DMS53 (cell line): Measurements from ENCODE around the gene CRIP1.

Experiments
- DNase-seq: peaks from one replicate; lab custom pipeline; 2025; lab: John Stamatoyannopoulos, UW

Gene CRIP1

DNA sequence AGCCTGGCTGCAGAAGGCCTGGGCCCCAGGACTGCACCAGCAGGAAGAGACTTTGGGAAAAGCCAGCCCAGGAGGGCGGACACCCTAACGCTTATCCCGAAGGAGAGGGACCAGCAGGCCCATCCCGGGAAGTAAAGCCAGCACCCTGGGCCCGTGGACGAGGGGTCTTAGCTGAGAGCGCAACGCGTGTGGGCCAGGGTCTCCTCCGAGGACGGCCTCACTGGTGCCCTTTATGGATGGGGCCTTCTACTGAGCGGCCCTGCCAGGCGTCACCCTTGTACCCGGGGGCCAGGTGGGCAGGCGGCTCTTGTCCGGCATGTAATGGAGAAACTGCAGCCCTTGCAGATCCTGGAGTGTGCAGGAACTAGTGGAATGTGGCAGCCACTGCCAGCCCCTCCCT, 18.4 kb downstream of the CRIP1 start:
- no peak for DNase-seq

GRCh38 chr14:105507247-105507646, 20.6 kb downstream of the CRIP1 start:
- DNase-seq = no peak

GRCh38 chr14:105508069-105508468, 21.4 kb downstream of the CRIP1 start:
- no peak for DNase-seq

DNA sequence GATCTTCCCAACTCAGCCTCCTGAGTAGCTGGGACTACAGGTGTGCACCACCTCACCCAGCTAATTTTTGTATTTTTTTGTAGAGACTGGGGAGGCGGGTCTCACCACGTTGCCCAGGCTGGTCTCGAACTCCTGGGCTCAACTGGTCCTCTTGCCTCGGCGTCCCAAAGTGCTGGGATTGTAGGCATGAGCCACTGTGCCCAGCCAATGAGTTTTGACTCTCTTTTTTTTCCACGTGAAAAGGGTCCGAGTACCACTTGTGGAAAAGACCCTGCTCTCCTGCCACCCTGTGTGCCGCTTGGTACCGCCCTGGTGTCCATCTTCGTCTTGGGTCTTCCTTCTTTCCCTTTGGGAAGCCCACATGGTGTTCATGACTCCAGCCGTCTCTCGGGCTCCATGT, 21.9 kb downstream of the CRIP1 start:
- no peak for DNase-seq

GRCh38 chr14:105517096-105517495, 30.4 kb downstream of the CRIP1 start:
- DNase-seq = no peak

DNA sequence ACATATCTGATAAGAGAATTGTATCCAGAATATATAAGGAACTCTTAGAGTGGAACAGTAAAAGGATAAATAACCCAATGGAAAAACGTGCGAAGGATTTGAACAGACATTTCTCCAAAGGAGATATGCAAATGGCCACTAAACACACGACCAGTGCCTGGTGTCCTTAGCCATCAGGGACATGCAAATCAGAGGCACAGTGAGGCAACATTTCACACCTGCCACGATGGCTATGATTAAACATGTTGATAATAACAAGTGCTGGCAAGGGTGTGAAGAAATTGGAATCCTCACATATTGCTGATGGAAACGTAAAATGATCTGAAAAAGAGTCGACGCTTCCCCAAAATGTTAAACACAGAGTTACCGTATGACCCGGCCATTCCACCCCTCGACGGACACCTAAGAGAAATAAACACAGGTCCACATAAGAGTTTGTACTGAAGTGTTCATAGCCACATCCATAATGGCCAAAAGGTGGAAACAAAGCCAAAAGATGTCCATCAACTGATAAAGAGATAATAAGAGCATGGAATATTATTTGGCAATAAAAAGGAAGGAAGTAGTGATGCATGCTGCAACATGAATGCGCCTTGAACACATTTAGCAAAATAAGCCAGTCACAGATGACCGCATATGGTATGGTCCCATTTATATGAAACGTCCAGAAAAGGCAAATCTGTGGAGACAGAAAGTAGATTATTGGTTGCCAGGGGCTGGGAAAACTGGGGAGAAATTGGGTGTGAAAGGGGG, 33.4 kb downstream of the CRIP1 start:
- DNase-seq = no peak

- DNase-seq = no peak
Measured at GRCh38 chr14:105525326-105525725, 38.6 kb downstream of the CRIP1 start.

DNA sequence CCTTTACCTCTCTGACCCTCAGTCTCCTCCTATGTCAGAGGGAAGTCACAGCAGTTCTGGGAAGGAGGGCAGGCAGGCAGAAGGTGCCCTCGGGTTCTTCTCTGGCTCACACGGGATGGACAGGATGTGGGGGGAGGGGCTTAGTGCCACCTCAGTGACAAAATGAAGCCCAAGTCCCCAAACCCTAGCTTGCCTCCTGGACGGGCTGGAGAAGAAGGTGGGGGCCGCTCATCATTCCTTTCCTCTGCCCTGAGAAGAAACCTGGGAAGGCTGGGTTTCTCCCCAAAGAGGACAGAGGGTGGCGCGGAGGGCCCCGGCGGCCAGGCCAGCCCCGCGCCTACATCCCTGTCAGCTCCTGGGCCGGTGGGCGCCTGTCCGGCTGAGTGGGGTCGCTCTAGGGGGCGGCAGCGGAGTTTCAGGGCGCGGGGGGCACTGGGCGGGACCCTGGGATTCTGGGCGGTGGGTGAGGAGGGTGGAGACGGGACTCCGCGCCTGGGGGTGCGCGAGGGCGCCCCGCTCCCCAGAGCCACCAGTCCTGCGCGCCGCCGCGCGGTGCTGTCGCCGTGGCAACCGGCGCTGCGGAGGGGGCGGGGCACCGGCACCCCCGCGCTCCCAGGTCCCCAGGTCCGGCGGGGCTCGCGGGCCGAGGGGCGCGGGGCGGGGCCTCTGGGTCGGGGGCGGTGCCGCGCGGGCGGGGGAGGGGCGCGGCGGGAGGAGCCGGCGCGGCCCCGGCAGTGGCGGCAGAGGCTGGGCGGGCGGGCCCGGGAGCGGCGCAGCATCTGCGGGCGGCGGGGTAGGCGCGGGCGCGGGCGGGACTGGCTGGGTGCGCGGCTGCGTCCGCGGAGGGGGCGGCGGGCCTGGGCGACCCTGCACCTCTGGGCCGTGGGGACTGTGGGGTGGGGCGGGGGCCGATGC, 39.4 kb downstream of the CRIP1 start, which contains the start of gene TMEM121:
TMEM121 (plus strand) TSS at position 723 of the 915 bp plus-strand sequence. CDS start 2,252 bp downstream, outside the sequence.
- DNase-seq = peak; percentile 47

- no peak for DNase-seq
Measured at GRCh38 chr14:105526776-105527380, 40.2 kb downstream of the CRIP1 start.

DNA sequence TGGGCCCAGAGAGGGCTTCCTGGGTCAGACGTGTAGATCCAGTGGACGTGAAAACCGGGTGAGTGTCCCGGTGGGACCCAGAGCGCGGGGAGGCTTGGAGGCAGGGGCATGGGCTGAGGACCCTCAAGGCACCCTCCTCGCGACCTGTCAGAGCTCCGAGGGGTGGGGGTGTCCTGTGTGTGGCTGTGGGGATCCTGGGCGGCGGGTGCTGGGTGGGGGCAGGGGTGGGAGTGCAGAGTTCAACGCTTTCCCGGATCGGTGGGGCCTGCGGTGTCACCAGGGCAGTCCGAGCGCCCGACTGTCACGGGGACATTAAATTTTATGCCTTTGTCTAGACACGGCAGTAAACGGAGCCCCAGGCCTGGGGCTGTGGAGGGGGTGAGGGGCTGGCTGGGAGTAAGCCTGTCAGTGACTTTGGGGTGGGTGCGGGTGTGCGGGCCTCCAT, 40.7 kb downstream of the CRIP1 start:
- no peak for DNase-seq

DNA sequence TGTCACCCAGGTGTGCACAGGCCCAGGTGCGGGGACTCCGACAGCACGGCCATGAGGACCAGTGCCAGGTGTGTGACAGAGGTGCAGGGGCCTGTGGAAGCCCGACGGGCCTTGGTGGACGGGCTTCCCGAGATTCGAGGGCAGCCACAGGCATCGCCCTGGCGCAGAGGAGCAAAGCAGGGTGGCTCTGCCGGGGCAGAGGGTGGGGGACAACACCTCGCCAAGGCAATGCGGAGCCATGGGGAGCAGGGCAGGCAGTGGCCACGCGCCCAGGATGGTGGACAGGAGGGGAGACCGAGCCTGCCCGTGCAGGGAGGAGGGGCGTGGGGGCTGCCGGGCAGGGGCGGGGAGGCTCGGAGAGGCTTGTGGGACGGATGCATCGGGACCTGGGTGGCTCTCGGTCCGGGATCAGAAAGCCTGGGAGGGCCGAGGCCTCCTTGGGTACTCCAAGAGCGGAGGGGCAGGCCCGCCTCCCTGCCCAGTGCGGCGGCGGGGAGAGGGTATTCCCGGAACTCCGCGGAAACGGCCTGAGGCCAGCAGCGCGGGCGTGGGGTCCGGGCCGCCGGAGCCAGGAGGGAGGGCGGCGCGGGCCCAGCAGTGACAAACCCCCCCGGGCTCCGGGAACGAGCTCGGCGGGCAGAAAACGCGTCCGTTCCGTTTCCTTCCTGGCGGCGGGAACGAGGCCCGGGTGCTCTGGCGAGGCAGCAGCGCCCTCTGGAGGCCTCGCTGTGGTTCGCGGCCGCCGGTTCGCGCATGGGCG, 41.3 kb downstream of the CRIP1 start:
- peak; percentile 71 for DNase-seq

- no peak for DNase-seq
Measured at GRCh38 chr14:105528586-105529318, 42.1 kb downstream of the CRIP1 start.

DNA sequence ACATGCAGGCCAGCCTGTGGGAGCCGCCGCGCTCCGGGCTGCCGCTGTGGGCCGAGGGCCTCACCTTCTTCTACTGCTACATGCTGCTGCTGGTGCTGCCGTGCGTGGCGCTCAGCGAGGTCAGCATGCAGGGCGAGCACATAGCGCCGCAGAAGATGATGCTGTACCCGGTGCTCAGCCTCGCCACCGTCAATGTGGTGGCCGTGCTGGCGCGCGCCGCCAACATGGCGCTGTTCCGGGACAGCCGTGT, 42.6 kb downstream of the CRIP1 start:
- DNase-seq = no peak

DNA sequence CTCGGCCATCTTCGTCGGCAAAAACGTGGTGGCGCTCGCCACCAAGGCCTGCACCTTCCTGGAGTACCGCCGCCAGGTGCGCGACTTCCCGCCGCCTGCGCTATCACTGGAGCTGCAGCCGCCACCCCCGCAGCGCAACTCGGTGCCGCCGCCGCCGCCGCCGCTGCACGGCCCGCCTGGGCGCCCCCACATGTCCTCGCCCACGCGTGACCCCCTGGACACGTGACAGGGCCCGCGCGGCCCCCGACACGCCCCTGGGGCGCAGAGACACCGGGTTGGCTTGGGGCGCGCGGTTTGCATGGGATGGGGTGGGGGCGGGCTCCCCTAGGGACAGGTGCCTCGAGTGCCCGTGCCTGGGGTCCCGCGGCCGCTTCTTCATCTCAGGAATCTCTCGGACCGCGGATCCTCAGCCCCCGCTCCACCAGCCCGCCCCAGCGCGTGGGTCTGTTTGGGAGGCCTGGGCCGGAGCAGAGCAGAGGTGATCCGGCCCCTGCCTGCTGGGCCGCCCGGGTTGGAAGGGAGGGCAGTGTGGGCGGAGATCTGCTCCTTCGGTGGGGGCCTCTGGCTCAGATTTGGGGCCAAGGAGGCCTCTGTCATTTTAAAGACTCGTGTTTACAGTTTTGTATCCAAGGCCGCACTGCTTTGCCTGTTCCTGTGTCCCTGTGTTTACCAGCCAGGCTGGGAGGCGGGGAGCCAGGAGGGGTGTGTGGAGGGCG, 43.0 kb downstream of the CRIP1 start:
- DNase-seq = no peak

DNA sequence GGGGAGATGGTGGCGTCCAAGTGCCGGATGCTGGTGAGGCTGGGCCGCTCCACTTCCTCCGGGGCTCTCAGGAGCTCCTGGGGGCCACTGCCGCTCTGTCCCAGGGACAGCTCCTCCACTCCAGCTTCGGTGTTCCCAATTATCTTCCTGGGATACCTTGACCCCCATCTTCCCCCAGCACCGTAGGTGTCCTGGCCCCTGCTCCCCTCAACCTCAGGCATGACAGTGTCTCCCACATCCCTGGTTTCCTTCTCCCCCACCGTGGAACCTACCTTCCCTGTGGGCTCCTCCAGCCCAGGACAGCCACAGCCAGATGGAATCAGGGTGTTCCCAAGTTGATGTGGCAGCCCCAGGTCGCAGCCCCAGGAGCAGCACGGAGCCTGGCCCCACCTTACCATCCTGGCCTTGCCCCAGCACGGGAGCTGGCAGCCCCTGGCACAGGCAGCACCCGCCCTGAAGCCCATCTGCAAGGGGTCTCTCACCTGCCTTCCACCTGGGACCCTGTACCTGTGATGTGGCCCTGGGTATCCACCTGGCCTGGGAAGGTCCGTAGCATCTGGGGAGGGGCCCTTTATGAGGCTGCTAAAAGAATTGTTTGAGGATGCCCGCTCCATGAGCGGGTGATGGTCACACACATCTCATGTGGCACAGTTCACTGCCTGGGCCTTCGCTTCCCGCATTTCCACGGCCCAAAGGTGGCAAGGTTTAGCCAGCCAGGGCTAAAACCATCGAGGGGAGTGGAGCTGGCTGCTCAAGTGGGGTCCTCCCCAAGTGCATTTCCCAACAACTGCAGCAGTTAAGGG, 43.8 kb downstream of the CRIP1 start:
- DNase-seq = no peak

DNA sequence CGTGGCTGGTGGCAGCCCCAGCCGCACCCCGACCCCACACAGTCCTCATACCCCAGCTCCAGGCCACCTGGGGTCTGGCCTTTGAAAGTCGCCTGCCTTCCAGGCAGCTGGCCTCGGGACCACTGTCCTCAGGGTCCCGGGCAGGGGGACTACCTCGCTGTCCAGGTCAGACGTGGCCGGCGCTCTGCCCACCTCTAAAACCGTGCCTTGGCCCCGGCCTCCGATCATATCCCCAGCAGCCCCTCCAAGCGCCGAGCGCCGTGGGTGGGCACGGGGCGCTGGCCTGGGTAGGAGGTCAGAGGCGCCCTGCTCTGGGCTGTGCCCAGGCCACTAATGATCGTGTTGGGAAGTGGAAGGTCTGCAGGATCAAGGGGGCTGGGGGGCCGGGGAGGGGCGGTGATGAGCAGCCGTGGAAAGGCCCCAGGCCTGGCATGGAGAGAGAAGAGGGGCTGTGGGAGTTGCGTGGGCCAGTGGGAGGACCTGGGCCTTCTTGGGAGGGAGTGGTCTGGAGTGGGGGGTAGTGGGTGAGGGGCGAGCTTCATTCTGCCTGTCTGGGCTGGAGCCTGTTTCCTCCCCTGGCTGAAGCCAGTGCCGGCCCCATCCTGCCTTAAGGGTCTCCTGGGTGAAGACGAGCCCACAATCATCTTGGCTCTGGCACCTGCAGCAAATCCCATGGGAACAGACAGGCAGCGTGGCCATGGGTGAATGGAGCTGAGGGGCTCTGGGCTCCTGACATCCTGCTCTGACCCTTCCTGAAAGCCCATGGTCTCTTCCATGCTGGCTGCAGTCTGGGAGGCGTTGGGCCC, 44.6 kb downstream of the CRIP1 start:
- DNase-seq = no peak

- DNase-seq = no peak
Measured at GRCh38 chr14:105531894-105532623, 45.4 kb downstream of the CRIP1 start.

DNA sequence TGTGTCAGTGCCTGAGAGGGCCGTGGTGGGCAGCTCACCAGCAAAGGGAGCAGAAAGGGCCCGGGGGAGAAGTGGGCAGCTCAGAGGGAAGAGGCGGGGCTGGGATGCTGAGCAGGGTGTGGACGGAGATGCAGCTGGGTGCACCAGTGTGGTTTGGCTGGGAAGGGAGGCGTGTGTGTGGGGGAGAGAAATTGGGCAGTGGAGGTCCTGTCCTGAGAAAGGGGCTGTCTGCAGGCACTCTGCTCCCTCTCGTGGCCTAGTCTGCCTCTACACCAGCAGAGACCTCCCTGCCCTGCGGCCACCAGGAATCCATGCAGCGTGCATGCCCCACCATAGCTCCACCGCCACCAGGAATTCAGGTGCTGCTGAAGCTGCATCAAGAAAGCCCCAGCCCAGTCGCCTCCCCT, 46.1 kb downstream of the CRIP1 start:
- DNase-seq = peak; percentile 18
